ENCODE results near the gene HCAR2. TPM values are rescaled to one million over a fixed set of nuclear protein-coding genes. Genes with fewer than 3 reads are reported as not detected.
"Not testable (repeated sequence)": the region's sequence is repeated elsewhere in the genome, so short reads cannot be mapped to it uniquely, and the experiment has no call there.

HCAR2 gene
- total RNA-seq, 1 experiment from 2014 or later, result not detected

DNA sequence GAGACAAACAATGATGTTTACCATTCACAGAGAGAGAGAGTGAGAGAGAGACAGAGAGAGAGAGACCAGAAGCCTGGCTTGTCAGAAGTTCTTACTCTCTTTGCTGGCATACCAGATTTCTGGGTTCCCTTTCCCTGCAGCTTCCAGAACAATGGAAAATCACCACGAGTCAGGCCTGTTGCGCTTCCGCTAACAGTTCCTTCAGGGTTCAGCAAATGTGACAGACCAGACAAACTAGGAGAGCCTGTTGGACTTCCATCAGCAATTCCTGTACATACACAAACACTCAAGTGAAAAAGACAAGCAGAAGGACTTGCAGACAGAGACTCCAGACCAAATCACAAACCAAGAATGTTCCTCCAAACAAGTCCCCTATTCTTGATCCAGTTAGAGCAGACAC, 6.1 kb upstream of the HCAR2 start:
- not testable (repeated sequence) for H4K91ac ChIP-seq (ENCODE audit: insufficient read length, low read depth, low read length); H3K79me1 ChIP-seq (ENCODE audit: insufficient read depth, low read depth, low read length, poor library complexity, severe bottlenecking); H3K4me1 ChIP-seq (ENCODE audit: insufficient read depth, low read length); H3K18ac ChIP-seq (ENCODE audit: insufficient read length, low read depth, low read length); DNase-seq; H3K4me2 ChIP-seq (ENCODE audit: insufficient read depth, insufficient read length, low read length); H2AFZ ChIP-seq (ENCODE audit: low read length); H3K4me1 Mint-ChIP-seq; H3K79me2 ChIP-seq (ENCODE audit: insufficient read depth, low read length); H3K23me2 ChIP-seq (ENCODE audit: insufficient read length, low read depth, low read length, poor library complexity, severe bottlenecking); H2BK15ac ChIP-seq (ENCODE audit: low read depth, low read length); H3K27me3 ChIP-seq (ENCODE audit: insufficient read depth, low read length); H3K27ac Mint-ChIP-seq; H2BK120ac ChIP-seq (ENCODE audit: low read depth, low read length, poor library complexity, severe bottlenecking); H3K23ac ChIP-seq (ENCODE audit: insufficient read length, low read depth, low read length); H3T11ph ChIP-seq (ENCODE audit: low read length); H2BK12ac ChIP-seq (ENCODE audit: insufficient read length, low read depth, low read length); H3K9me3 ChIP-seq (ENCODE audit: control insufficient read depth, low read depth, low read length); H3K56ac ChIP-seq (ENCODE audit: insufficient read length, low read depth, low read length); H3K9me3 Mint-ChIP-seq; H4K20me1 ChIP-seq (ENCODE audit: control insufficient read depth, insufficient read depth, insufficient read length); H3K4me3 Mint-ChIP-seq; H2AK5ac ChIP-seq (ENCODE audit: insufficient read length, low read length); H3K9ac ChIP-seq (ENCODE audit: extremely low read depth, insufficient read length, low read length); H2BK5ac ChIP-seq (ENCODE audit: insufficient read length, low read length); H4K5ac ChIP-seq (ENCODE audit: insufficient read length, low read depth, low read length); H3K27me3 Mint-ChIP-seq (ENCODE audit: low read depth); H3K4ac ChIP-seq (ENCODE audit: low read depth, low read length); H4K8ac ChIP-seq (replicated peaks; ENCODE audit: insufficient read length, low read depth, low read length); H2BK20ac ChIP-seq (ENCODE audit: low read depth, low read length, poor library complexity, severe bottlenecking); H3K27ac ChIP-seq (ENCODE audit: insufficient read length, low read depth, low read length); H3K36me3 Mint-ChIP-seq (ENCODE audit: insufficient read depth in 1 of 3, low read depth in 3 of 3); H3K14ac ChIP-seq (ENCODE audit: insufficient read depth, low read length)
- no CpG with 5 or more reads among the region's 3 CpGs for WGBS (ENCODE audit: extremely low coverage, insufficient read length, low lambda C conversion rate)

DNA sequence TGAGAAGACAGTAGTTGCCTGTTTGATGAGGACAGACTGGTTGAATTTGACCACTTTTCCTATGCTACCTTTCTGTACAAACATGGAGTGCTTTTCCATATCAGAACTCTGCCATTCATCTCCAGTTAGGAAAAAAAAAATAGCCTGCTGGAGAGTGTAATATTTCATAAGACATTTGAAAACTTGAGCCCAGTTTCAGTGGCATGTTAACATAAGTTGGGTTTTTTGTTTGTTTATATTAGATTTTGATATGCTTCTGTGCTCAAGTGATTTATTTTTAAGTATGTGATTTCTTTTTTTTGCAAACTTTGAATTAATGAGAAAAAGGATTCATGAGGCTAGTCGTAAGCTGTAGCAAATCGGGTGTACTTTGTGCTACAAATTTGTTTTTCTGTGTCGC, 684 bp upstream of the HCAR2 start:
- not testable (repeated sequence) for H3K4me1 Mint-ChIP-seq; H3K9me3 ChIP-seq (ENCODE audit: control insufficient read depth, low read depth, low read length); H3K56ac ChIP-seq (ENCODE audit: insufficient read length, low read depth, low read length); H3K79me1 ChIP-seq (ENCODE audit: insufficient read depth, low read depth, low read length, poor library complexity, severe bottlenecking); H2BK120ac ChIP-seq (ENCODE audit: low read depth, low read length, poor library complexity, severe bottlenecking); H4K91ac ChIP-seq (ENCODE audit: insufficient read length, low read depth, low read length); H3K18ac ChIP-seq (ENCODE audit: insufficient read length, low read depth, low read length); H3K9me3 Mint-ChIP-seq; H3K4me3 Mint-ChIP-seq; H3K4ac ChIP-seq (ENCODE audit: low read depth, low read length); H3K36me3 Mint-ChIP-seq (ENCODE audit: insufficient read depth in 1 of 3, low read depth in 3 of 3); H3K27ac ChIP-seq (ENCODE audit: insufficient read length, low read depth, low read length); H3K23ac ChIP-seq (ENCODE audit: insufficient read length, low read depth, low read length); H3K9ac ChIP-seq (ENCODE audit: extremely low read depth, insufficient read length, low read length); H3T11ph ChIP-seq (ENCODE audit: low read length); H3K27me3 Mint-ChIP-seq (ENCODE audit: low read depth); H3K27ac Mint-ChIP-seq; H2BK20ac ChIP-seq (ENCODE audit: low read depth, low read length, poor library complexity, severe bottlenecking); H2AFZ ChIP-seq (ENCODE audit: low read length); H2BK12ac ChIP-seq (ENCODE audit: insufficient read length, low read depth, low read length); H2BK15ac ChIP-seq (ENCODE audit: low read depth, low read length); H4K20me1 ChIP-seq (ENCODE audit: control insufficient read depth, insufficient read depth, insufficient read length); DNase-seq; H3K4me2 ChIP-seq (ENCODE audit: insufficient read depth, insufficient read length, low read length); H2BK5ac ChIP-seq (ENCODE audit: insufficient read length, low read length); H2AK5ac ChIP-seq (ENCODE audit: insufficient read length, low read length); H4K5ac ChIP-seq (ENCODE audit: insufficient read length, low read depth, low read length); H3K4me1 ChIP-seq (ENCODE audit: insufficient read depth, low read length); H3K27me3 ChIP-seq (ENCODE audit: insufficient read depth, low read length); H3K79me2 ChIP-seq (ENCODE audit: insufficient read depth, low read length); H4K8ac ChIP-seq (replicated peaks; ENCODE audit: insufficient read length, low read depth, low read length); H3K14ac ChIP-seq (ENCODE audit: insufficient read depth, low read length); H3K23me2 ChIP-seq (ENCODE audit: insufficient read length, low read depth, low read length, poor library complexity, severe bottlenecking)
- WGBS (ENCODE audit: extremely low coverage, insufficient read length, low lambda C conversion rate), result no CpG with 5 or more reads among the region's 3 CpGs
